Renal cortex interstitium (tissue), 11 donors: ENCODE measurements around the gene WDR27. TPM values are rescaled to one million over a fixed set of nuclear protein-coding genes. Genes with fewer than 3 reads are reported as not detected.
"Not testable (repeated sequence)": the region's sequence is repeated elsewhere in the genome, so short reads cannot be mapped to it uniquely, and the experiment has no call there.

Experiments used
- DNase-seq, 11 donors: peaks; one replicate each; pipeline ENCODE4 v3.0.0-alpha.2; 2013; ENCODE audit warnings: low read depth in 9 of 11, low spot score in 4 of 11; ENCODE audit errors: extremely low read depth in 1 of 11
- polyA plus RNA-seq, 3 donors: library from polyadenylated mRNA; unstranded; fragments of 120-200 nt; gene quantifications; one replicate each; pipeline ENCODE4 v1.2.1, GENCODE V29; 2013; ENCODE audit not compliant: insufficient read length in 3 of 3

Gene WDR27
- polyA plus RNA-seq, 3 donors = 44.0 to 105 (median 56.7) TPM

GRCh38 chr6:169624785-169625184 is 77.0 kb downstream of the WDR27 start:
- no peak for DNase-seq

DNA sequence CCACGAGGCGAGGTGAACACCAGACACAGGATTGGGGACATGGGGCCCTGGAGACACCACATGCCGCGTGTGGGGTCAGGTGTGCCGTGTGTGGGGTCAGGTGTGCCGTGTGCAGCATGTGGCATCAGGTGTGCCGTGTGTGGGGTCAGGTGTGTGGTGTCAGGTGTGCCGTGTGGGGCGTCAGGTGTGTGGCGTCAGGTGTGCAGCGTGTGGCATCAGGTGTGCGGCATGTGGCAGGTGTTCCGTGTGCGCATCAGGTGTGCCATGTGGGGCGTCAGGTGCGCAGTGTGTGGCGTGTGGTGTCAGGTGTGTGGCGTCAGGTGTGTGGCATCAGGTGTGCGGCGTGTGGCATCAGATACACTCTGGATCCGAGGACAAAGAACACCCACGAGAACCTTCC is 77.9 kb downstream of the WDR27 start:
- no peak for DNase-seq

- no peak for DNase-seq
These were observed 78.5 kb downstream of the WDR27 start for GRCh38 chr6:169623343-169623742.

DNA sequence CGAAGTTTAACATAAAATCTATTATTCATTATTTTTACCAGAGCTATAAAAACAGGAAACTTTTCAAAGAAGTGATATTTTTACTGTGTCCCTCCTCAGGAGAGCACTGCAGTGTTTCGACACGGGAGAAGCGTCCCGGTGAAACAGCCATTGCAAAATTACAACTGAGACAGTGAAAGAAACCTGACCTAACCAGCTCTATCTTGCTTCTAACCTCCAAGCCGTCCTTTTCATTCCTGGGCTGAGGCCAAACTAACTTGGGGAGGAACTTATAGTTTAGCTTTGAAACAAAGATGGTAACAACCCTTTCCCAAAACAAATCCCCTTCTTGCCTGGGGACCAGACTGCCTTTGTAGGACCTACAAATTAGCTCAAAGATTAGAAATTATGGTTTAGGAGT is 79.2 kb downstream of the WDR27 start:
- DNase-seq = no peak

- DNase-seq = no peak
These were observed 80.5 kb downstream of the WDR27 start for GRCh38 chr6:169621311-169621710.

DNA sequence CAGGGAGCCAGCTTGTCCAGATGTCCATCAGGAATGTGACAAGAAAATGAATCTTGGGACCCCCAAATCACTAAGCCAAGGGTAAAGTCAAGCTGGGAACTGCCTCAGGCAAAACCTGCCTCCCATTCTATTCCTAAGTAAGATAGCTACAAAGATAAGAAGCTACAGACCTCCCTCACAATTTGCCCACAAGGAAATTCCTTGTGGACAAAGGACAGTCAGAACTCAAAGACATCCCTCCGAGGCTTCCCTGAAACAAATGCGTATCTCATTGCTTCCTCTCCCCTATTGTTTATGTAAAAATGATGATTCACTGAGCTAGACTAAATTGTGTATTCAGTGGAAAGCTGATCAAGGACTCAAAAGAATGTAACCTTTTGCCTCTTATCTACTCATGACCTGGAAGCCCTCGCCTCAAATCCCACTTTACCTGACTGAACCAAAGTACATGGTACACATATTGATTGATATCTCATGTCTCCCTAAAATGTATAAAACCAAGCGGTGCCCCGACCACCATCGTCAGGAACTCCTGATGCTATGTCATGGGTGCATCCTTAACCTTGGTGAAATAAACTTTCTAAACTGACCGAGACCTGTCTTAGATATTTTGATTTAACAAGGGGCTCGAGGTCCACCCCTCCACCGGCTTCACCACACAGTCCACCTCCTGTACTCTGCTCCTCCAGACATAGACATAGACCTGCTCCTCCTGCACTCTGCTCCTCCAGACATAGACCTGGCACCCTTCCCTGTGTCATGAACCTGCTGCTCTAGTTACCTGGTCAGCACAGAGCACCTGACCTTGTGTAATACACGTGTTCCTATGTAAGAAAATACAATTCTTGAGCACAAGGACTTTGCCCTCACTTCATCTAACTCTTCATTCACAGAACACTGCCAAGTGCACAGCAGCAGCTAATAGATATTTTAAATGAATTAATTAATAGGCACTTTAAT is 81.4 kb downstream of the WDR27 start:
- DNase-seq = no peak

GRCh38 chr6:169619650-169620049 is 82.2 kb downstream of the WDR27 start:
- no peak for DNase-seq

- DNase-seq = no peak
These were observed 83.0 kb downstream of the WDR27 start for GRCh38 chr6:169618526-169619490.

DNA sequence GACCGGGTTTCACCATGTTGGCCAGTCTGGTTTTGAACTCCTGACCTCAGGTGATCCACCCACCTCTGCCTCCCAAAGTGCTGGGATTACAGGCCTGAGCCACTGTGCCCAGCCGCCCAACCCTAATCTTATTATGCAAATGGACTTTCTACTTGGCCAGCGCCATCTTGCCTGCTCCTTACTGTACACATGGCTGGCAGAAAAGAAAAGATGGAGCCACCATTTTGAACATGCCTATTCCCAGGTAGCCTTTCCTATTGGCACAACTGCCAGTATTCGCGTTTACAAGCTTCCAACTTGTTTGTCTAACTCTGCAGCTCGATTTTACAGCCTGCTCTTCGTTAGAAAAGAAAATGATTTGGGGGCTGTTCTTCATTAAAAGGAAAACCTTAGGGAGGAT is 84.3 kb downstream of the WDR27 start:
- no peak for DNase-seq

GRCh38 chr6:169608609-169609008 is 93.2 kb downstream of the WDR27 start:
- DNase-seq = not testable (repeated sequence)

- no peak for DNase-seq
These were observed 97.8 kb downstream of the WDR27 start for GRCh38 chr6:169604076-169604475.

- DNase-seq = not testable (repeated sequence)
These were observed 100.7 kb downstream of the WDR27 start for GRCh38 chr6:169601129-169601528.

GRCh38 chr6:169592558-169592957 is 109.3 kb downstream of the WDR27 start:
- DNase-seq = no peak

- DNase-seq = no peak
These were observed 110.2 kb downstream of the WDR27 start for GRCh38 chr6:169591616-169592015.

- DNase-seq = no peak
These were observed 111.4 kb downstream of the WDR27 start for GRCh38 chr6:169590376-169590939.

DNA sequence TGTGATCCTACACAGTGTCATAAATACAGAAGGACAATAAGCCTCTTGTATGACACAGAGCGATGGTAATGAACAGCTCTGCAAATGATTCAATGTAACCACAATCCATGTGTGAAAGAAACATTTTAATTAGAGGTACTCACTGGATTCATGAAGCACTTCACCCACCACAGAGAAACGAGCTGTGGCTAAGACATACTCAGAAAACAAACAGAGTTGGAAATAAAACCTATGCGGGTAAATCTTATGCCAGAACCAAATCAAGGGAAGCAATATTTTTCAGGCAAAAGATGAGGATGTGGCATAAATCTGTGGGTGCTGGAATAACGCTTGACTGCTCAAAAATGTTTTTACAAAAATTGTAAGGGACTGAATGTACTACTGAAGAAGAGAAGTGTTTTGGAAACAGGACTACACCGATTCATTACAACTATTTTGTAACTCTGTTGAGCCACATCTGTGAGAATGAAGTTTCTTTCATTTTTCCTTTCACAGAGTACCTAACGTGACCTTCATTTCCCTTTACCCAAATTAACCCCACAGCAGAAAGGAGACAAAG is 112.1 kb downstream of the WDR27 start:
- DNase-seq = no peak

GRCh38 chr6:169589293-169589692 is 112.5 kb downstream of the WDR27 start:
- DNase-seq = no peak

DNA sequence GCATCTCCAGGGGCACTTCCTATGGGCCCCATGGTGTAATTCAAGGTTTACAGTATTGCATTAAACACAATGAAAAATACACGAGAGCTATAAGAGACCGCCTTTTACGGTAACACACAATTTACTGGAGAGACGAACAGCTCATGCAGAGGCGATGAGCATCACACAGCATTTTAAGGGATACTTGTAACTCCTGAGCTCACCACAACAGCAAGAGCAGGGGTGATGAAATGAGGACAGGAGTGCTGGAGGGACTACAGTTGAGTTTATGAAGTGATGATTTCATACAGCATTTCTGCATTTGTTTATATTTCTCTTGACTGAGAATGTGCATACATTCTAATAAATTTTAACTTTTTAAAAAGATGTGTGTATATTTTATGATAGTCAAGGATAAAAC is 113.9 kb downstream of the WDR27 start:
- DNase-seq = no peak

DNA sequence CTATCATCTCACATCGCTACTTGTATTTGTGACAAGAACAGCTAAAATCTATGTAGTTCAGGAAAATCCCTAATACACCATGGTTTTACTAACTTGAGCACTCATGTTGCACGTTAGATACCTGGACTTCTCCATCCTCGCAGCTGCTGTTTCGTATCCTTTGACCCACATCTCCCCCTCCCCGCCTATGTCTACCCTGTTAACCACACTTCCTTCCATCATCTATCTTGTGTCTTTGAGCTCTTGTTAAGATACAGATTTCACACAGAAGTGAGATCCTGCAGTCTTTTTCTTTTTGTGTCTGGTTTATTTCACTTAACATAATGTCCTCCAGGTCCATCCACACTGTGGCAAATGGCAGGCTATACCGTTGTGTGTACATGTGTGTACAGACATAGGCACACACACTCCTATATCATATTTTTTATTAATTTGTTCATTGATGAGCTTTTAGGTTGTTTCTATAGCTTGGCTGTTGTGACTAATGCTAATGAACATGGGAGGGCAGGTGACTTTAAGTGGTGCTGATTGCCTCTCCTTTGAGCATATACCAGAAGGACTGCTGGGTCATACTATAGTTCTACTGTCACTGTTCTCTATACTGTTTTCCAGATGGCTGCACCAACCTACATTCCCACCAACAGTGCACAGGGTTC is 117.8 kb downstream of the WDR27 start:
- DNase-seq = no peak
